Stomach (tissue), 4 donors: ENCODE measurements around the gene FIZ1.

Experiments used
- POLR2A ChIP-seq, 4 donors: fragments of 450-650 bp; IDR thresholded peaks; one replicate each; pipeline ENCODE4 v1.6.1; 2016; ENCODE audit warnings: antibody characterized with exemption in 4 of 4, control low read depth in 2 of 4, mild to moderate bottlenecking in 1 of 4, moderate library complexity in 1 of 4
- TF ChIP-seq, protein P1 (sequence below), 7 experiments: fragments of 450-650 bp in 4 of 7; fragments of 200-600 bp in 3 of 7; sonication (generic) in 3 of 7; IDR thresholded peaks; one replicate each; pipeline ENCODE4 v1.5.1; 2016 to 2019; ENCODE audit warnings: antibody characterized with exemption in 7 of 7, control low read depth in 2 of 7, mild to moderate bottlenecking in 1 of 7

DNA sequence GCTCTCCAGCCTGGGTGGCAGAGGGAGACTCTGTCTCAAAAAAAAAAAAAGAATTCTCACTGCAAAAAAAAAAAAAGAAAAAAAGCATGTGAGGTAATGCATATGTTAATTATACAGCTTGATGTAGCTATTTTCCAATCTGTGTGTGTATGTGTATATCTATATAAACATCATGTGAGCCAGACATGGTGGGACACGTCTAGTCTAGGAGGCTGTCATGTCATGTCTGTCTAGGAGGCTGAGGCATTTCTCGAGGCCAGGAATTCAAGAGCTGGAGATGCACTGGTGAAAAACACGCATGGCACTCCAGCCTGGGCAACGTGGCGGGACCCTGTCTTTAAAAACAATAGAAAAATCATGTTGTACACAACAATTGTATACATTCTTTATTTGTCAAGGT is 47.1 kb downstream of the FIZ1 start:
- TF ChIP-seq, protein P1, sequence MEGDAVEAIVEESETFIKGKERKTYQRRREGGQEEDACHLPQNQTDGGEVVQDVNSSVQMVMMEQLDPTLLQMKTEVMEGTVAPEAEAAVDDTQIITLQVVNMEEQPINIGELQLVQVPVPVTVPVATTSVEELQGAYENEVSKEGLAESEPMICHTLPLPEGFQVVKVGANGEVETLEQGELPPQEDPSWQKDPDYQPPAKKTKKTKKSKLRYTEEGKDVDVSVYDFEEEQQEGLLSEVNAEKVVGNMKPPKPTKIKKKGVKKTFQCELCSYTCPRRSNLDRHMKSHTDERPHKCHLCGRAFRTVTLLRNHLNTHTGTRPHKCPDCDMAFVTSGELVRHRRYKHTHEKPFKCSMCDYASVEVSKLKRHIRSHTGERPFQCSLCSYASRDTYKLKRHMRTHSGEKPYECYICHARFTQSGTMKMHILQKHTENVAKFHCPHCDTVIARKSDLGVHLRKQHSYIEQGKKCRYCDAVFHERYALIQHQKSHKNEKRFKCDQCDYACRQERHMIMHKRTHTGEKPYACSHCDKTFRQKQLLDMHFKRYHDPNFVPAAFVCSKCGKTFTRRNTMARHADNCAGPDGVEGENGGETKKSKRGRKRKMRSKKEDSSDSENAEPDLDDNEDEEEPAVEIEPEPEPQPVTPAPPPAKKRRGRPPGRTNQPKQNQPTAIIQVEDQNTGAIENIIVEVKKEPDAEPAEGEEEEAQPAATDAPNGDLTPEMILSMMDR (IDR thresholded peaks at IDR 0.05) = no peak
- no peak for TF ChIP-seq POLR2A (IDR thresholded peaks at IDR 0.05)
